HG02759 (cell line): ENCODE results near the gene RGCC.
A peak's percentile ranks its signal among the peaks of the same experiment; 100 is the strongest.
"Not testable (repeated sequence)": the region's sequence is repeated elsewhere in the genome, so short reads cannot be mapped to it uniquely, and the experiment has no call there.

Source experiments
- ATAC-seq: cut with Tn5 transposase; IDR thresholded peaks from one replicate; pipeline ENCODE4 v1.9.1; 2021; ENCODE audit warnings: mild to moderate bottlenecking, moderate library complexity; ENCODE audit not compliant: unreplicated experiment

The RGCC gene

GRCh38 chr13:41456768-41457588 lies at the start of gene RGCC:
Gene RGCC, plus strand, starts transcription at chr13:41457550. Its CDS starts 158 bp downstream, at chr13:41457708.
- ATAC-seq = peak; percentile 75

- ATAC-seq = no peak
These were observed 49.2 kb upstream of the RGCC start for GRCh38 chr13:41408121-41408520.

- ATAC-seq = no peak
These were observed 48.6 kb upstream of the RGCC start for GRCh38 chr13:41408746-41409145.

- no peak for ATAC-seq
These were observed 47.7 kb upstream of the RGCC start for GRCh38 chr13:41409611-41410010.

GRCh38 chr13:41411060-41411459 lies 46.3 kb upstream of the RGCC start:
- ATAC-seq = no peak

GRCh38 chr13:41411522-41411921 lies 45.8 kb upstream of the RGCC start:
- no peak for ATAC-seq

GRCh38 chr13:41413872-41414271 lies 43.5 kb upstream of the RGCC start:
- ATAC-seq = no peak

- ATAC-seq = no peak
These were observed 41.1 kb upstream of the RGCC start for GRCh38 chr13:41416276-41416675.

- no peak for ATAC-seq
These were observed 39.3 kb upstream of the RGCC start for GRCh38 chr13:41418027-41418426.

- ATAC-seq = no peak
These were observed 38.6 kb upstream of the RGCC start for GRCh38 chr13:41418731-41419130.

GRCh38 chr13:41419206-41419605 lies 38.1 kb upstream of the RGCC start:
- no peak for ATAC-seq

- no peak for ATAC-seq
These were observed 37.2 kb upstream of the RGCC start for GRCh38 chr13:41420146-41420545.

GRCh38 chr13:41421330-41421729 lies 36.0 kb upstream of the RGCC start:
- not testable (repeated sequence) for ATAC-seq

GRCh38 chr13:41421983-41422382 lies 35.4 kb upstream of the RGCC start:
- ATAC-seq = not testable (repeated sequence)

GRCh38 chr13:41423259-41423658 lies 34.1 kb upstream of the RGCC start:
- ATAC-seq = not testable (repeated sequence)

- not testable (repeated sequence) for ATAC-seq
These were observed 32.7 kb upstream of the RGCC start for GRCh38 chr13:41424675-41425074.

- ATAC-seq = no peak
These were observed 31.3 kb upstream of the RGCC start for GRCh38 chr13:41426047-41426446.

- ATAC-seq = no peak
These were observed 29.7 kb upstream of the RGCC start for GRCh38 chr13:41427666-41428065.

GRCh38 chr13:41428155-41428554 lies 29.2 kb upstream of the RGCC start:
- ATAC-seq = no peak

GRCh38 chr13:41434030-41434429 lies 23.3 kb upstream of the RGCC start:
- not testable (repeated sequence) for ATAC-seq

GRCh38 chr13:41434831-41435520 lies 22.4 kb upstream of the RGCC start:
- no peak for ATAC-seq

- ATAC-seq = no peak
These were observed 13.4 kb upstream of the RGCC start for GRCh38 chr13:41443969-41444368.
